ENCODE results near the gene HPCAL1. TPM values are rescaled to one million over a fixed set of nuclear protein-coding genes. Genes with fewer than 3 reads are reported as not detected.

HPCAL1 gene
- total RNA-seq, 4 donors from 2014 or later, result 34.5 to 54.2 (median 41.3) TPM

- WGBS, result 79% methylated on average over 10 of the region's 10 CpGs
- Histone ChIP-seq H3K4me3 (no peak overlapping the region), H3K27me3 (no peaks in the 10 kb centered on the region), H3K9me3 (no peaks in the 10 kb centered on the region), H3K27ac (replicated peaks in 1 of 4) (no peak overlapping the region), H3K4me1 (peaks cover 0 to 10% (median 7%) of the 10 kb centered on the region in 4 donors), H3K36me3 (no peaks in the 10 kb centered on the region)
- intact Hi-C loops (cut with DNase I), result no loop called here
- TF ChIP-seq POLR2AphosphoS5 (IDR thresholded peaks at IDR 0.05) (no peak), POLR2A (IDR thresholded peaks at IDR 0.05; ENCODE audit: low read depth) (no peak), EP300 (IDR thresholded peaks at IDR 0.05) (no peak)
- no peak for DNase-seq (ENCODE audit: extremely low spot score)
Observed at GRCh38 chr2:10266133-10266620, 36.5 kb upstream of the HPCAL1 start.

GRCh38 chr2:10267036-10267435 lies 35.7 kb upstream of the HPCAL1 start:
- DNase-seq (ENCODE audit: extremely low spot score), result no peak
- intact Hi-C loops (cut with DNase I), result no loop called here
- Histone ChIP-seq H3K9me3 (no peaks in the 10 kb centered on the region), H3K27ac (replicated peaks in 1 of 4) (no peak overlapping the region), H3K27me3 (no peaks in the 10 kb centered on the region), H3K4me3 (no peak overlapping the region), H3K4me1 (peaks cover 0 to 10% (median 7%) of the 10 kb centered on the region in 4 donors), H3K36me3 (no peaks in the 10 kb centered on the region)
- WGBS, result 94% methylated on average over 6 of the region's 6 CpGs
- TF ChIP-seq POLR2A (IDR thresholded peaks at IDR 0.05; ENCODE audit: low read depth), result no peak

- intact Hi-C loops (cut with DNase I), result no loop called here
- Histone ChIP-seq H3K27ac (replicated peaks in 1 of 4) (no peak overlapping the region), H3K9me3 (no peaks in the 10 kb centered on the region), H3K36me3 (no peaks in the 10 kb centered on the region), H3K4me1 (peaks cover 0 to 10% (median 7%) of the 10 kb centered on the region in 4 donors), H3K4me3 (no peak overlapping the region), H3K27me3 (no peaks in the 10 kb centered on the region)
- no peak for DNase-seq (ENCODE audit: extremely low spot score)
- no peak for TF ChIP-seq CTCF (IDR thresholded peaks at IDR 0.05)
- no peak for TF ChIP-seq POLR2AphosphoS5 (IDR thresholded peaks at IDR 0.05)
- no peak for TF ChIP-seq EP300 (IDR thresholded peaks at IDR 0.05)
- no peak for TF ChIP-seq POLR2A (IDR thresholded peaks at IDR 0.05; ENCODE audit: low read depth)
- 87% methylated on average over 18 of the region's 34 CpGs for WGBS
Observed at GRCh38 chr2:10267551-10268465, 34.9 kb upstream of the HPCAL1 start.

- TF ChIP-seq POLR2A (IDR thresholded peaks at IDR 0.05; ENCODE audit: low read depth) (no peak), POLR2AphosphoS5 (IDR thresholded peaks at IDR 0.05) (no peak), EP300 (IDR thresholded peaks at IDR 0.05) (no peak), CTCF (IDR thresholded peaks at IDR 0.05) (no peak)
- peaks cover 0 to 10% (median 7%) of the 10 kb centered on the region in 4 donors for H3K4me1 ChIP-seq
- H3K27me3 ChIP-seq, result no peaks in the 10 kb centered on the region
- H3K4me3 ChIP-seq, result no peak overlapping the region
- WGBS, result 86% methylated on average over 8 of the region's 8 CpGs
- no peak for DNase-seq (ENCODE audit: extremely low spot score)
- intact Hi-C loops (cut with DNase I), result no loop called here
- H3K36me3 ChIP-seq, result no peaks in the 10 kb centered on the region
- no peaks in the 10 kb centered on the region for H3K9me3 ChIP-seq
- no peak overlapping the region for H3K27ac ChIP-seq (replicated peaks in 1 of 4)
Observed at GRCh38 chr2:10269291-10269690, 33.4 kb upstream of the HPCAL1 start.

GRCh38 chr2:10269711-10270610 lies 32.7 kb upstream of the HPCAL1 start:
- Histone ChIP-seq H3K9me3 (no peaks in the 10 kb centered on the region), H3K36me3 (no peaks in the 10 kb centered on the region), H3K27ac (replicated peaks in 1 of 4) (no peak overlapping the region), H3K4me1 (peaks cover 0 to 10% (median 7%) of the 10 kb centered on the region in 4 donors), H3K4me3 (no peak overlapping the region), H3K27me3 (no peaks in the 10 kb centered on the region)
- no peak for TF ChIP-seq POLR2A (IDR thresholded peaks at IDR 0.05; ENCODE audit: low read depth)
- no peak for TF ChIP-seq POLR2AphosphoS5 (IDR thresholded peaks at IDR 0.05)
- TF ChIP-seq CTCF (IDR thresholded peaks at IDR 0.05), result no peak
- TF ChIP-seq EP300 (IDR thresholded peaks at IDR 0.05), result no peak
- 88% methylated on average over 12 of the region's 15 CpGs for WGBS
- no peak for DNase-seq (ENCODE audit: extremely low spot score)
- intact Hi-C loops (cut with DNase I), result no loop called here
